Right kidney (tissue), 9 donors: Measurements from ENCODE around the gene C1QTNF4.
"Not testable (repeated sequence)": the region's sequence is repeated elsewhere in the genome, so short reads cannot be mapped to it uniquely, and the experiment has no call there.

ENCODE experiments used
- DNase-seq: peaks from one replicate; pipeline ENCODE4 v3.0.0-alpha.2; 2016
- long read RNA-seq, 8 donors: transcript quantifications; one replicate each; lab custom pipeline, GENCODE V29; 2026

C1QTNF4 gene
- long read RNA-seq, donor 1, transcript C1QTNF4-201 (2 exons, 1,664 nt): major isoform, 5 of 5 reads
- long read RNA-seq, donor 1, partial matches to known transcripts: 0 of 5 reads
- long read RNA-seq, donor 1, other reads (novel, unspliced or antisense): 0 of 5 reads
- long read RNA-seq, donor 2, transcript C1QTNF4-201 (2 exons, 1,664 nt): major isoform, 6 of 6 reads
- long read RNA-seq, donor 2, partial matches to known transcripts: 0 of 6 reads
- long read RNA-seq, donor 2, other reads (novel, unspliced or antisense): 0 of 6 reads
- long read RNA-seq, donor 3, partial matches to known transcripts: 0 of 1 reads
- long read RNA-seq, donor 3, other reads (novel, unspliced or antisense): 0 of 1 reads
- long read RNA-seq, donor 4, partial matches to known transcripts: 0 of 4 reads
- long read RNA-seq, donor 4, other reads (novel, unspliced or antisense): 0 of 4 reads
- long read RNA-seq, donor 5, transcript C1QTNF4-201 (2 exons, 1,664 nt): major isoform, 8 of 8 reads
- long read RNA-seq, donor 5, partial matches to known transcripts: 0 of 8 reads
- long read RNA-seq, donor 5, other reads (novel, unspliced or antisense): 0 of 8 reads
- long read RNA-seq, donor 6, partial matches to known transcripts: 0 of 3 reads
- long read RNA-seq, donor 6, other reads (novel, unspliced or antisense): 0 of 3 reads
- long read RNA-seq, donor 7, transcript C1QTNF4-201 (2 exons, 1,664 nt): major isoform, 17 of 17 reads
- long read RNA-seq, donor 7, partial matches to known transcripts: 0 of 17 reads
- long read RNA-seq, donor 7, other reads (novel, unspliced or antisense): 0 of 17 reads
- long read RNA-seq, donor 8, transcript C1QTNF4-201 (2 exons, 1,664 nt): major isoform, 5 of 5 reads
- long read RNA-seq, donor 8, partial matches to known transcripts: 0 of 5 reads
- long read RNA-seq, donor 8, other reads (novel, unspliced or antisense): 0 of 5 reads

- DNase-seq: peak; percentile 65
Observed at GRCh38 chr11:47593934-47594855, at the start of gene C1QTNF4. Gene C1QTNF4, minus strand, starts transcription at chr11:47594411. Its CDS starts 3,601 bp downstream, at chr11:47590810.

- peak; percentile 97 for DNase-seq
Observed at GRCh38 chr11:47642099-47642855, 48.1 kb upstream of the C1QTNF4 start, which contains the start of gene MTCH2. Gene MTCH2, minus strand, starts transcription at chr11:47642559. Its CDS starts 94 bp downstream, at chr11:47642465.

GRCh38 chr11:47641600-47642098 is 47.4 kb upstream of the C1QTNF4 start:
- DNase-seq: no peak

- DNase-seq: not testable (repeated sequence)
Observed at GRCh38 chr11:47640506-47640905, 46.3 kb upstream of the C1QTNF4 start.

GRCh38 chr11:47636331-47636730 is 42.1 kb upstream of the C1QTNF4 start:
- not testable (repeated sequence) for DNase-seq

GRCh38 chr11:47631473-47631872 is 37.3 kb upstream of the C1QTNF4 start:
- DNase-seq: no peak

GRCh38 chr11:47628026-47628425 is 33.8 kb upstream of the C1QTNF4 start:
- DNase-seq: no peak

GRCh38 chr11:47626234-47626633 is 32.0 kb upstream of the C1QTNF4 start:
- no peak for DNase-seq

GRCh38 chr11:47620836-47621378 is 26.7 kb upstream of the C1QTNF4 start:
- DNase-seq: no peak

- DNase-seq: no peak
Observed at GRCh38 chr11:47617417-47617809, 23.2 kb upstream of the C1QTNF4 start.

- DNase-seq: no peak
Observed at GRCh38 chr11:47616726-47617416, 22.7 kb upstream of the C1QTNF4 start.

- no peak for DNase-seq
Observed at GRCh38 chr11:47615249-47615648, 21.0 kb upstream of the C1QTNF4 start.

GRCh38 chr11:47611348-47611794 is 17.2 kb upstream of the C1QTNF4 start:
- no peak for DNase-seq

- DNase-seq: no peak
Observed at GRCh38 chr11:47609675-47610074, 15.5 kb upstream of the C1QTNF4 start.

- DNase-seq: no peak
Observed at GRCh38 chr11:47607380-47607779, 13.2 kb upstream of the C1QTNF4 start.

- no peak for DNase-seq
Observed at GRCh38 chr11:47606731-47607130, 12.5 kb upstream of the C1QTNF4 start.

- DNase-seq: no peak
Observed at GRCh38 chr11:47605921-47606320, 11.7 kb upstream of the C1QTNF4 start.

- DNase-seq: no peak
Observed at GRCh38 chr11:47603295-47603694, 9.1 kb upstream of the C1QTNF4 start.

- no peak for DNase-seq
Observed at GRCh38 chr11:47599902-47600301, 5.7 kb upstream of the C1QTNF4 start.

- no peak for DNase-seq
Observed at GRCh38 chr11:47595967-47596366, 1.8 kb upstream of the C1QTNF4 start.
